GM19328 (cell line): ENCODE results near the gene CYP2F1.

Source experiments
- ATAC-seq: cut with Tn5 transposase; IDR thresholded peaks from one replicate; pipeline ENCODE4 v1.9.1; 2021; ENCODE audit warnings: mild to moderate bottlenecking, moderate library complexity; ENCODE audit not compliant: unreplicated experiment

The CYP2F1 gene

GRCh38 chr19:41174297-41174928, 60.2 kb downstream of the CYP2F1 start:
- ATAC-seq, result no peak

GRCh38 chr19:41175801-41176777, 61.9 kb downstream of the CYP2F1 start:
- no peak for ATAC-seq
